HG03097 (cell line): ENCODE data around the gene GNG12.

ENCODE experiments used
- ATAC-seq: cut with Tn5 transposase; IDR thresholded peaks from one replicate; pipeline ENCODE4 v1.9.1; 2021; ENCODE audit not compliant: unreplicated experiment, low FRiP score

The GNG12 gene

GRCh38 chr1:67686267-67687197 lies 146.7 kb downstream of the GNG12 start:
- ATAC-seq, result peak; percentile 20

- peak; percentile 11 for ATAC-seq
Measured at GRCh38 chr1:67685558-67686266, 147.6 kb downstream of the GNG12 start.

DNA sequence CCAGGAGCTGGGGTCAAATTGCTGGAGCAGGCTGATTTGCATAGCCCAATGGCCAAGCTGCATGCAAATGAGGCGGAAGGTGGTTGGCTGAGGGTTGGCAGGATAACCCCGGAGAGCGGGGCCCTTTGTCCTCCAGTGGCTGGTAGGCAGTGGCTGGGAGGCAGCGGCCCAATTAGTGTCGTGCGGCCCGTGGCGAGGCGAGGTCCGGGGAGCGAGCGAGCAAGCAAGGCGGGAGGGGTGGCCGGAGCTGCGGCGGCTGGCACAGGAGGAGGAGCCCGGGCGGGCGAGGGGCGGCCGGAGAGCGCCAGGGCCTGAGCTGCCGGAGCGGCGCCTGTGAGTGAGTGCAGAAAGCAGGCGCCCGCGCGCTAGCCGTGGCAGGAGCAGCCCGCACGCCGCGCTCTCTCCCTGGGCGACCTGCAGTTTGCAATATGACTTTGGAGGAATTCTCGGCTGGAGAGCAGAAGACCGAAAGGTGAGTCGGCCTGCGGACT lies 148.2 kb downstream of the GNG12 start, which contains the start of gene GADD45A:
Gene GADD45A (plus strand): TSS at position 135 of the 491 bp plus-strand sequence. CDS start 294 bp downstream, at position 429.
- ATAC-seq, result peak; percentile 87

GRCh38 chr1:67684526-67685066 lies 148.7 kb downstream of the GNG12 start:
- ATAC-seq, result no peak

GRCh38 chr1:67683766-67684525 lies 149.3 kb downstream of the GNG12 start:
- ATAC-seq, result no peak

DNA sequence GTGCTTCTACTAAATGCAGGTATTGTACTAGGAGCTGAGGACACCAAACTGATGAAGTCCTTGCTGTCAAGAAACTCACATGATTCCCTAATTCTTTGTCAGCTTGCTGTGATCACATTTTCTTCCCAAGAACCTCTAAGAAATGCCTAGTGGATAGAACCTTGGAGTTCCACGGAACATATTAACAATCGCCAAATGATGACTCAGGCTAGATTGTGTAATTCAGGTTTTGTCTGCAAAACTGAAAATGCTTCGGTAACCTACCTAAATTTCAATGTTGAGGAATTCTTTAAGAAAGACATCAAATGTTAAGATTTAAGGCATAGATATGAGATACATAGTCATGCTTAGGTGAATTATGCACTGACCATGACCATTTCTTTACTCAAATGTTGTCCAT lies 150.0 kb downstream of the GNG12 start:
- no peak for ATAC-seq

DNA sequence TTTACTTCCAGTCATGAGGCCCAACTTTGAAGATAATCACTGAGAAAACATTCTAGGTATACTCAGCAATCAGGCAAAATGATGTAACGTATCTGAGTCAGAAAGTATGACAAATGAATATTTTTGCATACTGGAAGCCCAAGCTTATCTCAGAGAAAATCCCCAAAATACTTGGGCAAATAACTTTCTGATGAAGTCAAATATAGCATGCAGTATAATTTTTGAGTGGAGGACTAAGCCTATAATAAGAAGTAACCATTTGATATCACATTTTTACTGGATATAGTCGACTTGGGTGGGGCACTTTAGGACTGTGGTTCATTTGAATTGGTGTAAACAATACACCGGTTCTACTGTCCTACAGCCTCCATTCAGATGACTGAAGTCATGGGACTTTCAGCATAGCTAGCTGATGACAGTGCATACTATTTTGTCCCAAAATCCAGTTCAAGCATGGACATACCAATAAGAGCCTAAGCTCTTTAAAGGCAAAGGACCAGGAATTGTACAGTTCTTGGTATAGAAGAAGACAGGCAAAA lies 150.5 kb downstream of the GNG12 start:
- no peak for ATAC-seq

DNA sequence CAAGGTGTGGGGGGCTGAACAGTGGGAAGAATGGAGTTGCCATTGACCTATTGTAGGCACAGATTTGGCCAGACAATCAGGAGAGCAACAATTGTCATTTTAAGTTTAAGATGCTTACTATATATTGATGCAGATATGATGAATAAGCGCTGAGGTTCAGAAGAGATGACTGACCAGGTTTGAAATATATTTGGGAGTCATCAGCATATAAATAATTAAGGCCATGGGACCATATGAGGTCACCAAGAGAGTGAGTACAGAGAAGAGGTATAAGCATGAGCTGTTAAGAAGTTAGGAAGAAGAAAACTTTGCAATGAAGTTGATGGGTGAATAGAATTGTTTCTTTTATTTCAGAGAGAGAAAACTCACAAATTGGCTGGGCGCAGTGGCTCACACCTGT lies 152.8 kb downstream of the GNG12 start:
- ATAC-seq, result no peak

GRCh38 chr1:67679691-67680090 lies 153.6 kb downstream of the GNG12 start:
- no peak for ATAC-seq

DNA sequence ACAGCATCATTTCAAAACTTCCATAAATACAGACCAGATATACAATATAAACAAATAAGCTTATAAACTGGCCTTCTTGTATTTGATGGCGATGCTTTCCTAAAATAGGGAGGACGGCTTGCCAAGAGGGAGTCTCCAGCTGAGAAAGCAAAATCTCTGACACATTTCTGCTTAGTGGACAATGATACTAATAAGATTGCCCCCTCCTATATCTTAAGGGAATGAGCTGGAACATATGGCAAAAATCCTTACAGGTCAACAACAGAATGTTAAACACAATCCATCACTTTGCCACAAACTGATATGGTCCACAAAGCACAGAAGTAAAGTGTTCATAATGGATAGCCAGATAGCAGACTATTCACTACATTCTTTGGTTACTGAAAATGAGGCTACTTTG lies 155.3 kb downstream of the GNG12 start:
- no peak for ATAC-seq

- ATAC-seq, result no peak
Measured at GRCh38 chr1:67677408-67677807, 155.9 kb downstream of the GNG12 start.

- no peak for ATAC-seq
Measured at GRCh38 chr1:67676946-67677345, 156.3 kb downstream of the GNG12 start.

- no peak for ATAC-seq
Measured at GRCh38 chr1:67676287-67676686, 157.0 kb downstream of the GNG12 start.

DNA sequence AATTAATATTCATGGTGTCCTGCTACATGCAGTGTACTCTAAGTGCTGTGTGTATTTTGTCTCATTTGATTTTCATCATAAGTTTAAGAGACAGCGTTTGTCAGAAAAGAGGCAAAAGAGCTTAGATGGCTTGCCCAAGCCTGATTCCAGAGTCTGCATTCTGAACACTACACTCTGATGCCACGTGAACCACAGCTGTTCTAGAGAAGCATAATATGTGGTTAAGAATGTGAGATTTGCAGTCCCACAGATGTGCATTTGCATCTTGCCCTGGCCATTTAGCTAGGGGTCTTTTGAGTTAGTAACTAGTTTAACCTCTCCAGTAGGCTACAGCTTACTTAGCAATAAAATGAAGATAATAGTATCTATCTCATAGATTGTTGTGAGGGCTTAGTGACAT lies 157.5 kb downstream of the GNG12 start:
- ATAC-seq, result peak; percentile 69

GRCh38 chr1:67674260-67675011 lies 158.8 kb downstream of the GNG12 start:
- no peak for ATAC-seq

GRCh38 chr1:67673468-67674201 lies 159.6 kb downstream of the GNG12 start:
- no peak for ATAC-seq

DNA sequence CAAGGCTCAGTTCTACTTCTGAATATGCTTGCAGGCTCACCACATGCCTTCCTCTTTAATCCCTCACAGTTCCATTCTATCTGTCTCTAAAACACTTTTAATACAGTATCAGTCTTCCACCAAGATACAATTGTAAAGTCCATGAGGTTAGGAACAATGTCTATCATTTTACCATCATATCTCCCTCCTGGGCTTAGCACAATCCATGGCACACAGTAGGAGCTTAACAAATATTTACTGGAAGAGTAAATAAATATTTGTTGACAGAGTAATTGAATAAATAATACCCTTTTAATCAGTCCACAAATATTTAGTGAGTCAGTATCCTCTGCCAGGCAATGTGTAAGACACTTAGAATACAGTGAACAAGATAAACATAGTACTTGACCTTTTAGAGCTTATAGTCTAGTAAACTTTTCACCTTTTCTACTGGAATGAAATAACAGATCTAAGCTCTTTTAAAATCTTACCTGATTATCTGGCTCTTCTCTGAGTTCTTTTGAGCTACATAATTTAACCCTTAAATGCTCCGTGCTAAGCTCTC lies 160.9 kb downstream of the GNG12 start:
- no peak for ATAC-seq

GRCh38 chr1:67668660-67669059 lies 164.6 kb downstream of the GNG12 start:
- ATAC-seq, result no peak

- no peak for ATAC-seq
Measured at GRCh38 chr1:67666636-67667035, 166.6 kb downstream of the GNG12 start.
